Measurements from ENCODE around the gene EPHA8.

DNA sequence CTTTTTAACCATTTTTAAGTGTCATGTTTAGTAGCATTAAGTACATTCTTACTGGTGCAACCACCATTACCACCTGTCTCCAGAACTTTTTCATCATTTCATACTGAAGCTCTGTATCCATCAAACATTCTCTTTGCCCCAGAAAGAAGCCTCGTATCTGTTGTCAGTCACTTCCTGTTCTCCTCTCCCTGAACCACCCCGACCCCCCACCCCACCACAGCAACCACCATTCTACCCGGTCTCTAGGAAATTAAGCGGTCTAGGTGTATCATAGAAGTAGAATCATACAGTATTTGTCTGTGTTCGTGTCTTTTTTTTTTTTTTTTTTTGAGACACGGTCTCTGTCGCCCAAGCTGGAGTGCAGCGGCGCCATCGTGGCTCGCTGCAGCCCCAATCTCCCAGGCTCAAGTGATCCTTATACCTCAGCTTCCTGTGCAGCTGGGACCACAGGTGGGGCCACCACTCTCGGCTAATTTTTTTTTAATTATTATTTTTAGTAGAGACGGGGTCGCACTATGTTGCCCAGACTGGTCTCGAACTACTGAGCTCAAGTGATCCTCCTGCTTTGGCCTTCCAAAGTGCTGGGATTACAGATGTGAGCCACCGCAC, 23.7 kb upstream of the EPHA8 start:
- TF ChIP-seq POLR2AphosphoS5 (IDR thresholded peaks at IDR 0.05; ENCODE audit: insufficient read depth in 1 of 2, low read depth in 1 of 2) (no peak), POLR2A (IDR thresholded peaks at IDR 0.05) (no peak)
- TF ChIP-seq, protein P1, sequence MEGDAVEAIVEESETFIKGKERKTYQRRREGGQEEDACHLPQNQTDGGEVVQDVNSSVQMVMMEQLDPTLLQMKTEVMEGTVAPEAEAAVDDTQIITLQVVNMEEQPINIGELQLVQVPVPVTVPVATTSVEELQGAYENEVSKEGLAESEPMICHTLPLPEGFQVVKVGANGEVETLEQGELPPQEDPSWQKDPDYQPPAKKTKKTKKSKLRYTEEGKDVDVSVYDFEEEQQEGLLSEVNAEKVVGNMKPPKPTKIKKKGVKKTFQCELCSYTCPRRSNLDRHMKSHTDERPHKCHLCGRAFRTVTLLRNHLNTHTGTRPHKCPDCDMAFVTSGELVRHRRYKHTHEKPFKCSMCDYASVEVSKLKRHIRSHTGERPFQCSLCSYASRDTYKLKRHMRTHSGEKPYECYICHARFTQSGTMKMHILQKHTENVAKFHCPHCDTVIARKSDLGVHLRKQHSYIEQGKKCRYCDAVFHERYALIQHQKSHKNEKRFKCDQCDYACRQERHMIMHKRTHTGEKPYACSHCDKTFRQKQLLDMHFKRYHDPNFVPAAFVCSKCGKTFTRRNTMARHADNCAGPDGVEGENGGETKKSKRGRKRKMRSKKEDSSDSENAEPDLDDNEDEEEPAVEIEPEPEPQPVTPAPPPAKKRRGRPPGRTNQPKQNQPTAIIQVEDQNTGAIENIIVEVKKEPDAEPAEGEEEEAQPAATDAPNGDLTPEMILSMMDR (IDR thresholded peaks at IDR 0.05) = no peak

Data from vagina (tissue), 2 donors.